Activated CD4-positive, alpha-beta T cell treated with anti-CD3 and anti-CD28 coated beads, Interleukin-2, amount 50 U/mL, for 1 hour (primary cell): Measurements from ENCODE around the gene CTNNA2.

Source experiments
- DNase-seq: peaks from one replicate; pipeline ENCODE4 v3.0.0-alpha.2; 2020

CTNNA2 gene

GRCh38 chr2:79940364-79940763 is 427.5 kb downstream of the CTNNA2 start:
- no peak for DNase-seq

- DNase-seq: no peak
Measured at GRCh38 chr2:79941179-79941578, 428.3 kb downstream of the CTNNA2 start.

GRCh38 chr2:79944205-79944604 is 431.4 kb downstream of the CTNNA2 start:
- no peak for DNase-seq

- no peak for DNase-seq
Measured at GRCh38 chr2:79945653-79946445, 433.0 kb downstream of the CTNNA2 start.

- no peak for DNase-seq
Measured at GRCh38 chr2:79947751-79948150, 434.9 kb downstream of the CTNNA2 start.

- no peak for DNase-seq
Measured at GRCh38 chr2:79950526-79950925, 437.7 kb downstream of the CTNNA2 start.

- no peak for DNase-seq
Measured at GRCh38 chr2:79952616-79953015, 439.8 kb downstream of the CTNNA2 start.

- DNase-seq: no peak
Measured at GRCh38 chr2:79960035-79960434, 447.2 kb downstream of the CTNNA2 start.

- no peak for DNase-seq
Measured at GRCh38 chr2:79960519-79960918, 447.7 kb downstream of the CTNNA2 start.

- no peak for DNase-seq
Measured at GRCh38 chr2:79964966-79965365, 452.1 kb downstream of the CTNNA2 start.

GRCh38 chr2:79966369-79966768 is 453.5 kb downstream of the CTNNA2 start:
- DNase-seq: no peak

GRCh38 chr2:79966882-79967281 is 454.0 kb downstream of the CTNNA2 start:
- no peak for DNase-seq

- DNase-seq: no peak
Measured at GRCh38 chr2:79971807-79972206, 459.0 kb downstream of the CTNNA2 start.

- DNase-seq: no peak
Measured at GRCh38 chr2:79972661-79973060, 459.8 kb downstream of the CTNNA2 start.

- DNase-seq: no peak
Measured at GRCh38 chr2:79975791-79976565, 463.1 kb downstream of the CTNNA2 start.

GRCh38 chr2:79977792-79978191 is 464.9 kb downstream of the CTNNA2 start:
- no peak for DNase-seq

GRCh38 chr2:79980116-79980515 is 467.3 kb downstream of the CTNNA2 start:
- no peak for DNase-seq

GRCh38 chr2:79980816-79981215 is 468.0 kb downstream of the CTNNA2 start:
- no peak for DNase-seq

- no peak for DNase-seq
Measured at GRCh38 chr2:79981316-79981715, 468.5 kb downstream of the CTNNA2 start.

- no peak for DNase-seq
Measured at GRCh38 chr2:79982445-79982844, 469.6 kb downstream of the CTNNA2 start.

- no peak for DNase-seq
Measured at GRCh38 chr2:79984476-79984875, 471.6 kb downstream of the CTNNA2 start.

GRCh38 chr2:79985145-79985544 is 472.3 kb downstream of the CTNNA2 start:
- DNase-seq: no peak

GRCh38 chr2:79985571-79985970 is 472.7 kb downstream of the CTNNA2 start:
- DNase-seq: no peak

- DNase-seq: no peak
Measured at GRCh38 chr2:79993144-79993543, 480.3 kb downstream of the CTNNA2 start.
